ENCODE data around the gene GGTA1.

DNA sequence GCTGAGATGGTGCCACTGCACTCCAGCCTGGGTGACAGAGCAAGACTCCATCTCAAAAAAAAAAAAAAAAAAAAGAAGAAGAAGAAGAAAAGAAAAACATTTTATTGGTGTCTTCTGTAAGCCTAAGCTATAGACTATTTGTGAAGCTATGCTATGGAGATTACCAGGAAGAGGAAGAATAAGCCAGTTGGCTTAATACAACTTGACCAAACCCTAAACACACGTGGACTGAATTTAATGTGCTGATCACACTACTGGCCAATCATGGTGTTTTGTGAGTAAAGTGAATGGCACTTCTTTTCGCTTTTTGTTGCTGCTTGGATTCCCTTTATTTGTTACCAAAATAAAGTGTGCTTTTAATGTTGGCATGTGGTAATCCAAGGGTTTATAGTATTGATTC lies 49.9 kb downstream of the GGTA1 start:
- TF ChIP-seq, protein P1, sequence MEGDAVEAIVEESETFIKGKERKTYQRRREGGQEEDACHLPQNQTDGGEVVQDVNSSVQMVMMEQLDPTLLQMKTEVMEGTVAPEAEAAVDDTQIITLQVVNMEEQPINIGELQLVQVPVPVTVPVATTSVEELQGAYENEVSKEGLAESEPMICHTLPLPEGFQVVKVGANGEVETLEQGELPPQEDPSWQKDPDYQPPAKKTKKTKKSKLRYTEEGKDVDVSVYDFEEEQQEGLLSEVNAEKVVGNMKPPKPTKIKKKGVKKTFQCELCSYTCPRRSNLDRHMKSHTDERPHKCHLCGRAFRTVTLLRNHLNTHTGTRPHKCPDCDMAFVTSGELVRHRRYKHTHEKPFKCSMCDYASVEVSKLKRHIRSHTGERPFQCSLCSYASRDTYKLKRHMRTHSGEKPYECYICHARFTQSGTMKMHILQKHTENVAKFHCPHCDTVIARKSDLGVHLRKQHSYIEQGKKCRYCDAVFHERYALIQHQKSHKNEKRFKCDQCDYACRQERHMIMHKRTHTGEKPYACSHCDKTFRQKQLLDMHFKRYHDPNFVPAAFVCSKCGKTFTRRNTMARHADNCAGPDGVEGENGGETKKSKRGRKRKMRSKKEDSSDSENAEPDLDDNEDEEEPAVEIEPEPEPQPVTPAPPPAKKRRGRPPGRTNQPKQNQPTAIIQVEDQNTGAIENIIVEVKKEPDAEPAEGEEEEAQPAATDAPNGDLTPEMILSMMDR (IDR thresholded peaks at IDR 0.05; ENCODE audit: poor library complexity, severe bottlenecking) = no peak
- no peak for TF ChIP-seq POLR2AphosphoS5 (IDR thresholded peaks at IDR 0.05)
- TF ChIP-seq EZH2 (IDR thresholded peaks at IDR 0.05; ENCODE audit: borderline replicate concordance, insufficient read depth, low read length, poor library complexity, severe bottlenecking) = no peak
- TF ChIP-seq MXI1 (conservative IDR thresholded peaks at IDR 0.05; ENCODE audit: poor library complexity, severe bottlenecking) = no peak
- TF ChIP-seq EP300 (conservative IDR thresholded peaks at IDR 0.05; ENCODE audit: poor library complexity, severe bottlenecking) = no peak
- no peak for TF ChIP-seq RAD21 (conservative IDR thresholded peaks at IDR 0.05)
- no peak for TF ChIP-seq TAF1 (IDR thresholded peaks at IDR 0.05; ENCODE audit: low read depth)

Data from neural cell (in vitro differentiated cells).